Fibroblast of lung (primary cell): ENCODE measurements around the gene TARBP1. TPM values are rescaled to one million over a fixed set of nuclear protein-coding genes. Genes with fewer than 3 reads are reported as not detected.

Experiments
- DNase-seq, 2 donors: peaks; one replicate each; pipeline versions ENCODE4 v3.0.0 to v3.0.0-alpha.2; 2010; ENCODE audit warnings: low read depth in 2 of 2
- H2AFZ ChIP-seq: 2 replicates; pipeline ENCODE4 v1.5.1; 2012; ENCODE audit warnings: low read length, control low read depth, inconsistent platforms
- H3K27ac ChIP-seq: 2 replicates; pipeline ENCODE4 v1.5.1; 2011; ENCODE audit warnings: low read length, control low read depth; ENCODE audit not compliant: insufficient read depth
- H3K27me3 ChIP-seq: 2 replicates; pipeline ENCODE4 v1.5.1; 2011; ENCODE audit warnings: mild to moderate bottlenecking, low read length; ENCODE audit not compliant: control insufficient read depth, insufficient read depth
- H3K36me3 ChIP-seq: 2 replicates; pipeline ENCODE4 v1.5.1; 2011; ENCODE audit warnings: low read length; ENCODE audit not compliant: control insufficient read depth, insufficient read depth
- H3K4me1 ChIP-seq: 2 replicates; pipeline ENCODE4 v1.5.1; 2011; ENCODE audit warnings: low read length; ENCODE audit not compliant: control insufficient read depth, insufficient read depth; ENCODE audit errors: extremely low read depth
- H3K4me2 ChIP-seq: 2 replicates; pipeline ENCODE4 v1.5.1; 2011; ENCODE audit warnings: low read length, control low read depth; ENCODE audit not compliant: insufficient read depth; ENCODE audit errors: extremely low read depth
- H3K4me3 ChIP-seq, 4 experiments: fragments of 200-600 bp in 1 of 4; sonication (generic) in 1 of 4; replicated peaks in 1 of 4; 2 replicates each; pipeline ENCODE4 v1.5.1; 2011 to 2016; ENCODE audit warnings: low read length in 4 of 4, low read depth in 3 of 4, mild to moderate bottlenecking in 3 of 4, control low read depth in 2 of 4, inconsistent platforms in 1 of 4, mixed read lengths in 1 of 4; ENCODE audit not compliant: insufficient read depth in 1 of 4; ENCODE audit errors: control extremely low read depth in 1 of 4
- H3K79me2 ChIP-seq: 2 replicates; pipeline ENCODE4 v1.5.1; 2012; ENCODE audit warnings: mild to moderate bottlenecking, low read length, inconsistent platforms; ENCODE audit not compliant: control insufficient read depth, insufficient read depth
- H3K9ac ChIP-seq: 2 replicates; pipeline ENCODE4 v1.5.1; 2011; ENCODE audit warnings: mild to moderate bottlenecking, low read length, control low read depth; ENCODE audit not compliant: insufficient read depth
- H3K9me3 ChIP-seq: 2 replicates; pipeline ENCODE4 v1.5.1; 2012; ENCODE audit warnings: low read depth, low read length; ENCODE audit not compliant: control insufficient read depth, insufficient read depth
- H4K20me1 ChIP-seq: 2 replicates; pipeline ENCODE4 v1.5.1; 2011; ENCODE audit warnings: low read length; ENCODE audit not compliant: control insufficient read depth, insufficient read depth; ENCODE audit errors: extremely low read depth
- EZH2 ChIP-seq: IDR thresholded peaks from 2 replicates; pipeline ENCODE4 v1.5.1; 2012; ENCODE audit warnings: low read length, control low read depth, mild to moderate bottlenecking; ENCODE audit errors: missing control alignments
- polyA minus RNA-seq: library from RNA; depleted of rRNA, polyadenylated mRNA; stranded (reverse); fragments of >200 nt; gene quantifications from 2 replicates; pipeline ENCODE4 v1.2.3, GENCODE V29; 2011; ENCODE audit warnings: low replicate concordance
- polyA plus RNA-seq, 2 donors: library from polyadenylated mRNA; depleted of rRNA in 1 of 2; stranded (reverse) in 1 of 2; unstranded in 1 of 2; fragments of >200 nt; gene quantifications; 2 replicates each; pipeline ENCODE4 v1.2.1, GENCODE V29; 2011 to 2012; ENCODE audit warnings: missing spikeins in 1 of 2
- total RNA-seq: library from RNA; depleted of rRNA; stranded (reverse); fragments of >200 nt; gene quantifications from 2 replicates; pipeline ENCODE4 v1.2.1, GENCODE V29; 2014
- TF ChIP-seq, protein P1 (sequence below), 2 donors: IDR thresholded peaks in 1 of 2; conservative IDR thresholded peaks in 1 of 2; 1 replicate in 1 of 2; 2 replicates in 1 of 2; pipeline ENCODE4 v1.5.1; 2011 to 2012; ENCODE audit warnings: low read length in 2 of 2, control low read depth in 1 of 2, inconsistent platforms in 1 of 2, low read depth in 1 of 2, mild to moderate bottlenecking in 1 of 2

Gene TARBP1, protein sequence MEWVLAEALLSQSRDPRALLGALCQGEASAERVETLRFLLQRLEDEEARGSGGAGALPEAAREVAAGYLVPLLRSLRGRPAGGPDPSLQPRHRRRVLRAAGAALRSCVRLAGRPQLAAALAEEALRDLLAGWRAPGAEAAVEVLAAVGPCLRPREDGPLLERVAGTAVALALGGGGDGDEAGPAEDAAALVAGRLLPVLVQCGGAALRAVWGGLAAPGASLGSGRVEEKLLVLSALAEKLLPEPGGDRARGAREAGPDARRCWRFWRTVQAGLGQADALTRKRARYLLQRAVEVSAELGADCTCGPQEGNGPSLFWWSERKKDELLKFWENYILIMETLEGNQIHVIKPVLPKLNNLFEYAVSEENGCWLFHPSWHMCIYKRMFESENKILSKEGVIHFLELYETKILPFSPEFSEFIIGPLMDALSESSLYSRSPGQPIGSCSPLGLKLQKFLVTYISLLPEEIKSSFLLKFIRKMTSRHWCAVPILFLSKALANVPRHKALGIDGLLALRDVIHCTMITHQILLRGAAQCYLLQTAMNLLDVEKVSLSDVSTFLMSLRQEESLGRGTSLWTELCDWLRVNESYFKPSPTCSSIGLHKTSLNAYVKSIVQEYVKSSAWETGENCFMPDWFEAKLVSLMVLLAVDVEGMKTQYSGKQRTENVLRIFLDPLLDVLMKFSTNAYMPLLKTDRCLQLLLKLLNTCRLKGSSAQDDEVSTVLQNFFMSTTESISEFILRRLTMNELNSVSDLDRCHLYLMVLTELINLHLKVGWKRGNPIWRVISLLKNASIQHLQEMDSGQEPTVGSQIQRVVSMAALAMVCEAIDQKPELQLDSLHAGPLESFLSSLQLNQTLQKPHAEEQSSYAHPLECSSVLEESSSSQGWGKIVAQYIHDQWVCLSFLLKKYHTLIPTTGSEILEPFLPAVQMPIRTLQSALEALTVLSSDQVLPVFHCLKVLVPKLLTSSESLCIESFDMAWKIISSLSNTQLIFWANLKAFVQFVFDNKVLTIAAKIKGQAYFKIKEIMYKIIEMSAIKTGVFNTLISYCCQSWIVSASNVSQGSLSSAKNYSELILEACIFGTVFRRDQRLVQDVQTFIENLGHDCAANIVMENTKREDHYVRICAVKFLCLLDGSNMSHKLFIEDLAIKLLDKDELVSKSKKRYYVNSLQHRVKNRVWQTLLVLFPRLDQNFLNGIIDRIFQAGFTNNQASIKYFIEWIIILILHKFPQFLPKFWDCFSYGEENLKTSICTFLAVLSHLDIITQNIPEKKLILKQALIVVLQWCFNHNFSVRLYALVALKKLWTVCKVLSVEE (N-terminal part only)
- total RNA-seq (20.6 and 22.9 TPM in 2 replicates), polyA plus RNA-seq (11.6 and 15.3 TPM in 2 replicates), polyA minus RNA-seq (6.3 and 10.4 TPM in 2 replicates)
- polyA plus RNA-seq (2012) = 6.0 and 6.8 TPM in 2 replicates

DNA sequence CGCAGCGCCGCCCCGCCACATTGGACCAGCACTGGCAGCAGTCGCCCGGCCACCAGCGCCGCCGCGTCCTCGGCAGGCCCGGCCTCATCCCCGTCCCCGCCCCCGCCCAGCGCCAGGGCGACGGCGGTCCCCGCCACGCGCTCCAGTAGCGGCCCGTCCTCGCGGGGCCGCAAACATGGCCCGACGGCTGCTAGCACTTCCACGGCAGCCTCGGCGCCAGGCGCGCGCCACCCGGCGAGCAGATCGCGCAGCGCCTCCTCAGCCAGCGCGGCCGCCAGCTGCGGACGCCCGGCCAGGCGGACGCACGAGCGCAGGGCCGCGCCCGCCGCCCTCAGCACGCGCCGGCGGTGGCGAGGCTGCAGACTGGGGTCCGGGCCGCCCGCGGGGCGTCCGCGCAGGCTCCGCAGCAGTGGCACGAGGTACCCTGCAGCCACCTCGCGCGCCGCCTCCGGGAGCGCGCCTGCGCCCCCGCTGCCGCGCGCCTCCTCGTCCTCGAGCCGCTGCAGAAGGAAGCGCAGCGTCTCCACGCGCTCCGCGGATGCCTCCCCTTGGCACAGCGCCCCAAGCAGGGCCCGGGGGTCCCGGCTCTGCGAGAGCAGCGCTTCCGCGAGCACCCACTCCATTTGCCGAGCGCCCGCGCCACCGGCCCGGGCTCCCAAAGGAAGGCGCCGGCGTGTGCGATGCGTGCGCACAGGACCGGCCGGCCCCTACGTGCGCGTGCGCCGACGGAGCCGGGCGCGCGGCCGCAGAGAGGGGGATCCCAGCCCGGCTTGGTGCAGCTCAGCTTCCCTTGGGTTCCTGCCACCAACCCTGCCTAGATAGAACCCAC, at the start of gene TARBP1:
Gene TARBP1 (minus strand): TSS at position 699 of the 829 bp plus-strand sequence. CDS start 76 bp downstream, at position 623.
- TF ChIP-seq, protein P1, sequence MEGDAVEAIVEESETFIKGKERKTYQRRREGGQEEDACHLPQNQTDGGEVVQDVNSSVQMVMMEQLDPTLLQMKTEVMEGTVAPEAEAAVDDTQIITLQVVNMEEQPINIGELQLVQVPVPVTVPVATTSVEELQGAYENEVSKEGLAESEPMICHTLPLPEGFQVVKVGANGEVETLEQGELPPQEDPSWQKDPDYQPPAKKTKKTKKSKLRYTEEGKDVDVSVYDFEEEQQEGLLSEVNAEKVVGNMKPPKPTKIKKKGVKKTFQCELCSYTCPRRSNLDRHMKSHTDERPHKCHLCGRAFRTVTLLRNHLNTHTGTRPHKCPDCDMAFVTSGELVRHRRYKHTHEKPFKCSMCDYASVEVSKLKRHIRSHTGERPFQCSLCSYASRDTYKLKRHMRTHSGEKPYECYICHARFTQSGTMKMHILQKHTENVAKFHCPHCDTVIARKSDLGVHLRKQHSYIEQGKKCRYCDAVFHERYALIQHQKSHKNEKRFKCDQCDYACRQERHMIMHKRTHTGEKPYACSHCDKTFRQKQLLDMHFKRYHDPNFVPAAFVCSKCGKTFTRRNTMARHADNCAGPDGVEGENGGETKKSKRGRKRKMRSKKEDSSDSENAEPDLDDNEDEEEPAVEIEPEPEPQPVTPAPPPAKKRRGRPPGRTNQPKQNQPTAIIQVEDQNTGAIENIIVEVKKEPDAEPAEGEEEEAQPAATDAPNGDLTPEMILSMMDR (conservative IDR thresholded peaks at IDR 0.05 in 1 of 2, IDR thresholded peaks at IDR 0.05 in 1 of 2; ENCODE audit: low read depth in 1 of 2, low read length in 2 of 2) = no peak
- no peak for TF ChIP-seq EZH2
- Histone ChIP-seq H2AFZ (peak within 1 kb of the TSS; percentile 86), H3K27ac (peak within 1 kb of the TSS; percentile 37), H3K4me1 (no peaks in the 10 kb centered on the region), H3K4me3 (peak within 1 kb of the TSS; percentile 57 to 79 (median 66)), H3K9me3 (no peaks in the 10 kb centered on the region), H3K79me2 (no peaks in the 10 kb centered on the region), H3K27me3 (peaks cover 5% of the 10 kb centered on the region), H3K36me3 (no peaks in the 10 kb centered on the region), H4K20me1 (no peaks in the 10 kb centered on the region), H3K4me2 (peak within 1 kb of the TSS; percentile 92), H3K9ac (peak within 1 kb of the TSS; percentile 74)
- peak; percentile 73 to 79 for DNase-seq

DNA sequence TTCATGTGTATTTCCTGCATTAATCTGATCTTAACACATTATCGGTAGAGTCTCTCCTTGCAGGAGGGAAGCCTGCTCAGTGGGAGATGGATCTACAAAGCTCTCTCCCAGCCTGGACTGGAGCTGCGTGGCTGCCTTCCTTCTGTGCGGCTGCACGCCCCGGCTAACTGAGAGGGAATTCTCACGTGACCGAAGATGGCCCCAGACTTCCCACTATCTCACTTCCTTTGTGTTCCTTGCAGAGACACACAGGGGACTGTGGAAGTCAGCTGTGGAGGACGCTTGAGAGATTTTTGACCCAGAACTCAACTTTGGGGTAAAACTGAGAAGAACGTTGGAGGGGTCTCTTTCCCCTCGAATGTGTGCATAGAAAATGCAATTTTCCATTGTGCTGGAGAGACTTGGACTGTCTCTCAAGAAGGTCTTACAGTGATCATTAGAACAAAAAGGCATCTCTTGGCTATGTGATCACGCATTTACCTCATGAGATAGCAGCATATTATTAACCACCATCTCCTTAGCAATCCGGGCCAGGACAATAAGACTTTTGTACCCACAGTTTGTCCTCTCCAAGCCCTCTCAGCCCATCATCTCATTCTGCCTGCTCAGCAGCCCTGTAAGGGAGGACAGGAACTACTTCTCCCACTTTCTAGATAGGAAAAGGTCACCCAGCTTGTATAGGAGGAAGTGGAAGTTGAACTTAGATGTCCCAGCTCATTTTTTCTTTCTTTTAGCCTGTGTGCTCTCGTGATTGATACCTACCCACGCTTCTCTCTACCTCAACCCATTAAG, 49.3 kb upstream of the TARBP1 start:
- H2AFZ ChIP-seq = peak overlapping the region; percentile 52
- TF ChIP-seq, protein P1 (conservative IDR thresholded peaks at IDR 0.05 in 1 of 2, IDR thresholded peaks at IDR 0.05 in 1 of 2; ENCODE audit: low read depth in 1 of 2, low read length in 2 of 2) = no peak
- no peak for TF ChIP-seq EZH2

More for the DNA sequence above, 49.3 kb upstream of the TARBP1 start:
- Histone ChIP-seq H3K27ac (no peak overlapping the region), H3K79me2 (no peaks in the 10 kb centered on the region), H3K4me2 (no peak overlapping the region), H3K27me3 (no peaks in the 10 kb centered on the region), H3K4me1 (peaks cover 16% of the 10 kb centered on the region), H3K9ac (no peak overlapping the region), H4K20me1 (no peaks in the 10 kb centered on the region), H3K4me3 (no peak overlapping the region), H3K36me3 (no peaks in the 10 kb centered on the region), H3K9me3 (no peaks in the 10 kb centered on the region)
- no peak for DNase-seq
